ENCODE results near the gene C1QTNF3. TPM values are rescaled to one million over a fixed set of nuclear protein-coding genes. Genes with fewer than 3 reads are reported as not detected.

The C1QTNF3 gene
- total and polyA plus RNA-seq, 2 donors (not counting 3 experiments of a cell fraction or from before 2014, with no cell fraction given) = 1.6 TPM

- ChIA-PET CTCF (interaction anchor here (0.7 to 0.9 kb wide), 3 partner anchors 9 to 25 kb away, joined by 3 to 4 read pairs (median 3); partner anchors contain the start of gene AMACR), POLR2A (no interaction called here)
- Histone ChIP-seq H3K4me3 (replicated peaks in 1 of 3; ENCODE audit: insufficient read depth in 1 of 3, low read depth in 1 of 3, low read length in 3 of 3) (no peak overlapping the region), H2AFZ (ENCODE audit: low read depth, low read length) (no peak overlapping the region), H4K20me1 (replicated peaks; ENCODE audit: control insufficient read depth, extremely low read depth, insufficient read depth, low read length) (no peaks in the 10 kb centered on the region), H3K9me1 (replicated peaks; ENCODE audit: control insufficient read depth, extremely low read depth, insufficient read depth, low read length) (no peaks in the 10 kb centered on the region), H3K4me1 (ENCODE audit: control insufficient read depth, extremely low read depth, insufficient read depth, low read length) (no peaks in the 10 kb centered on the region), H3K27ac (ENCODE audit: insufficient read depth, low read depth, low read length) (no peak overlapping the region), H3K4me2 (ENCODE audit: insufficient read depth, low read length) (no peak overlapping the region), H3K9me3 (replicated peaks; ENCODE audit: control insufficient read depth, insufficient read depth, low read length) (no peaks in the 10 kb centered on the region), H3K36me3 (ENCODE audit: control insufficient read depth in 2 of 2, extremely low read depth in 1 of 2, insufficient read depth in 2 of 2, low read length in 2 of 2) (no peaks in the 10 kb centered on the region), H3K79me2 (ENCODE audit: control insufficient read depth, insufficient read depth, low read length) (no peaks in the 10 kb centered on the region), H3K27me3 (ENCODE audit: control insufficient read depth in 2 of 2, insufficient read depth in 2 of 2, low read length in 2 of 2) (peaks cover 0 to 3% of the 10 kb centered on the region in 2 experiments), H3K9ac (replicated peaks; ENCODE audit: extremely low read depth, insufficient read depth, low read length) (no peak overlapping the region)
- intact Hi-C loops (cut with micrococcal nuclease) = no loop called here
- no peak for DNase-seq (ENCODE audit: low read depth, low spot score)
- BruUV-seq (replicated peaks) = no TSS peak
- no peak for TF ChIP-seq POLR2A (IDR thresholded peaks at IDR 0.05; ENCODE audit: low read depth, low read length)
- TF ChIP-seq POLR2AphosphoS5 (IDR thresholded peaks at IDR 0.05; ENCODE audit: insufficient read depth, low read depth, low read length) = no peak
- no peak for TF ChIP-seq MYC (IDR thresholded peaks at IDR 0.05; ENCODE audit: low read depth, low read length)
- TF ChIP-seq GATA2 (IDR thresholded peaks at IDR 0.05; ENCODE audit: insufficient read depth, insufficient read length, low read depth, low read length) = no peak
- no peak for TF ChIP-seq JUN (IDR thresholded peaks at IDR 0.05; ENCODE audit: borderline replicate concordance, insufficient read depth, insufficient read length, low read depth)
- no peak for TF ChIP-seq MAX (IDR thresholded peaks at IDR 0.05; ENCODE audit: insufficient read depth, insufficient read length)
- no peak for TF ChIP-seq CTCF (IDR thresholded peaks at IDR 0.05; ENCODE audit: extremely low read depth in 1 of 2, insufficient read depth in 1 of 2, low read depth in 1 of 2, low read length in 2 of 2)
- TF ChIP-seq FOS (IDR thresholded peaks at IDR 0.05; ENCODE audit: borderline replicate concordance, insufficient read depth, low read length) = no peak
- TF ChIP-seq EZH2 (IDR thresholded peaks at IDR 0.05; ENCODE audit: borderline replicate concordance, low read depth, low read length, severe bottlenecking) = no peak
- dilution Hi-C loops (cut with MboI; ENCODE audit: extremely low pct_ligation_motif_present, low sequenced_read_pairs) = no loop called here
- no peak for FAIRE-seq
Measured at GRCh38 chr5:34022121-34022705, 20.8 kb downstream of the C1QTNF3 start.
